HepG2 (cell line): ENCODE measurements around the gene FIBP. TPM values are rescaled to one million over a fixed set of nuclear protein-coding genes. Genes with fewer than 3 reads are reported as not detected.

Experiments
- ARID2 ChIP-seq: sonication (generic); formaldehyde crosslinking; IDR thresholded peaks from 2 replicates; pipeline ENCODE4 v1.8.1; 2022; ENCODE audit warnings: mild to moderate bottlenecking, missing genetic modification reagents, borderline replicate concordance
- ELF4 ChIP-seq: sonication (generic); formaldehyde crosslinking; IDR thresholded peaks from 2 replicates; pipeline ENCODE4 v1.5.0; 2020; ENCODE audit warnings: missing genetic modification reagents, mild to moderate bottlenecking, moderate library complexity, borderline replicate concordance
- HHEX ChIP-seq: IDR thresholded peaks from 2 replicates; pipeline ENCODE4 v1.6.1; 2016; ENCODE audit warnings: control low read depth
- PAF1 ChIP-seq: IDR thresholded peaks from 2 replicates; pipeline ENCODE4 v1.6.1; 2016; ENCODE audit warnings: missing genetic modification reagents, missing compliant biosample characterization
- RAD21 ChIP-seq: fragments of 450-650 bp; formaldehyde crosslinking; IDR thresholded peaks from 2 replicates; pipeline ENCODE4 v1.5.0; 2020; ENCODE audit warnings: mild to moderate bottlenecking
- TBP ChIP-seq: sonication (generic); formaldehyde crosslinking; IDR thresholded peaks from 2 replicates; pipeline ENCODE4 v1.5.0; 2020; ENCODE audit warnings: missing genetic modification reagents
- ZBTB21 ChIP-seq: sonication (generic); formaldehyde crosslinking; IDR thresholded peaks from 2 replicates; pipeline ENCODE4 v1.4.0; 2020; ENCODE audit warnings: missing genetic modification reagents
- ZBTB7A ChIP-seq: sonication (generic); formaldehyde crosslinking; IDR thresholded peaks from 2 replicates; pipeline ENCODE4 v1.8.0; 2022; ENCODE audit warnings: mild to moderate bottlenecking, missing genetic modification reagents
- ZNF17 ChIP-seq: sonication (generic); formaldehyde crosslinking; IDR thresholded peaks from 2 replicates; pipeline ENCODE4 v1.5.0; 2020; ENCODE audit warnings: mild to moderate bottlenecking, missing genetic modification reagents
- ZNF256 ChIP-seq: sonication (generic); formaldehyde crosslinking; conservative IDR thresholded peaks from 2 replicates; pipeline ENCODE4 v1.4.0; 2020; ENCODE audit warnings: missing genetic modification reagents
- ZNF367 ChIP-seq: sonication (generic); formaldehyde crosslinking; IDR thresholded peaks from 2 replicates; pipeline ENCODE4 v1.4.0; 2020; ENCODE audit warnings: missing genetic modification reagents, borderline replicate concordance
- ZNF678 ChIP-seq: sonication (generic); formaldehyde crosslinking; IDR thresholded peaks from 2 replicates; pipeline ENCODE4 v1.4.0; 2020; ENCODE audit warnings: mild to moderate bottlenecking, missing genetic modification reagents
- polyA plus RNA-seq, 8 experiments: library from polyadenylated mRNA; depleted of rRNA in 3 of 8; stranded (reverse) in 7 of 8; unstranded in 1 of 8; fragments of >200 nt; fragmentation: Illumina TruSeq in 4 of 8; extraction: Trizol in 4 of 8; gene quantifications; 2 replicates each; pipeline versions ENCODE4 v1.2.1 to v1.2.3, GENCODE V29; 2011 to 2016; ENCODE audit warnings: low read depth in 4 of 8, missing spikeins in 1 of 8, mixed read lengths in 1 of 8; ENCODE audit not compliant: insufficient read depth in 1 of 8
- total RNA-seq, 5 experiments: library from RNA; depleted of rRNA; stranded (reverse); fragments of >200 nt; fragmentation: Illumina TruSeq; extraction: Trizol; gene quantifications; 2 replicates each; pipeline ENCODE4 v1.2.3, GENCODE V29; 2016; ENCODE audit warnings: low read depth in 1 of 5
- TF ChIP-seq, protein P1 (sequence below), 2 experiments: sonication (generic) in 1 of 2; formaldehyde crosslinking in 1 of 2; IDR thresholded peaks; 2 replicates each; pipeline versions ENCODE4 v1.6.1 to v1.9.0; 2014 to 2022; ENCODE audit warnings: antibody characterized with exemption in 1 of 2, borderline replicate concordance in 1 of 2, inconsistent platforms in 1 of 2, low read depth in 1 of 2, missing genetic modification reagents in 1 of 2
- TF ChIP-seq, protein P2 (sequence below): fragments of 450-650 bp; IDR thresholded peaks from 2 replicates; pipeline ENCODE4 v1.6.1; 2016
- TF ChIP-seq, protein P3 (sequence below): IDR thresholded peaks from 2 replicates; pipeline ENCODE4 v1.6.1; 2016; ENCODE audit warnings: control low read depth
- TF ChIP-seq, protein P4 (sequence below): sonication (generic); formaldehyde crosslinking; IDR thresholded peaks from 2 replicates; pipeline ENCODE4 v1.8.0; 2022; ENCODE audit warnings: mild to moderate bottlenecking, missing genetic modification reagents; ENCODE audit not compliant: insufficient replicate concordance
- TF ChIP-seq, protein P5 (sequence below): sonication (generic); formaldehyde crosslinking; IDR thresholded peaks from 2 replicates; pipeline ENCODE4 v1.8.0; 2022; ENCODE audit warnings: missing genetic modification reagents, mild to moderate bottlenecking, moderate library complexity, borderline replicate concordance

The FIBP gene
- total and polyA plus RNA-seq, 2 of the 13 experiments (the other 11 are each of a cell fraction or from before 2014, with no cell fraction given), result 42.9 to 62.1 TPM

DNA sequence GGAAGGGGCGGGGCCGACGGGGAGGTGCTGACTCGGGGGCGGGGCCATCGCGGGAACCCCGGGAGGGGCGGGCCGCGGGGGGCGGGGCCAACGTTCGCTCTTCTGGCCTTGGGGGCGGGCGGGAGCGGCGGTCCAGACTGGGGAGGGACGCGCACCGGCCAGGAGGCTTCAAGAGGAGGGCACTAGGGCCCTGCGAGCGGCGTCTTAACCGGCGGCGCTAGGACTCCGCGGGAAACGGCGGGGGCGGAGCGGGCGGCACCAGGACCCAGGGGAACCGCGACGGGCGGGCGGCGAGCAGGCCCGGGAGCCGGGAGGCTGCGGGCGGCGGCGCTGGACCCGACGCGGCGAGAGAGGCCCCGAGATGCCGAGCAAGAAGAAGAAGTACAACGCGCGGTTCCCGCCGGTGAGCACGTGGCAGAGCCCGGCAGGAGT, 30.9 kb upstream of the FIBP start, which contains the start of gene DRAP1 (continued):
- TF ChIP-seq, protein P1, sequence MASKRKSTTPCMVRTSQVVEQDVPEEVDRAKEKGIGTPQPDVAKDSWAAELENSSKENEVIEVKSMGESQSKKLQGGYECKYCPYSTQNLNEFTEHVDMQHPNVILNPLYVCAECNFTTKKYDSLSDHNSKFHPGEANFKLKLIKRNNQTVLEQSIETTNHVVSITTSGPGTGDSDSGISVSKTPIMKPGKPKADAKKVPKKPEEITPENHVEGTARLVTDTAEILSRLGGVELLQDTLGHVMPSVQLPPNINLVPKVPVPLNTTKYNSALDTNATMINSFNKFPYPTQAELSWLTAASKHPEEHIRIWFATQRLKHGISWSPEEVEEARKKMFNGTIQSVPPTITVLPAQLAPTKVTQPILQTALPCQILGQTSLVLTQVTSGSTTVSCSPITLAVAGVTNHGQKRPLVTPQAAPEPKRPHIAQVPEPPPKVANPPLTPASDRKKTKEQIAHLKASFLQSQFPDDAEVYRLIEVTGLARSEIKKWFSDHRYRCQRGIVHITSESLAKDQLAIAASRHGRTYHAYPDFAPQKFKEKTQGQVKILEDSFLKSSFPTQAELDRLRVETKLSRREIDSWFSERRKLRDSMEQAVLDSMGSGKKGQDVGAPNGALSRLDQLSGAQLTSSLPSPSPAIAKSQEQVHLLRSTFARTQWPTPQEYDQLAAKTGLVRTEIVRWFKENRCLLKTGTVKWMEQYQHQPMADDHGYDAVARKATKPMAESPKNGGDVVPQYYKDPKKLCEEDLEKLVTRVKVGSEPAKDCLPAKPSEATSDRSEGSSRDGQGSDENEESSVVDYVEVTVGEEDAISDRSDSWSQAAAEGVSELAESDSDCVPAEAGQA (IDR thresholded peaks at IDR 0.05; ENCODE audit: low read depth), result no peak
- TF ChIP-seq, protein P1 (CRISPR knock-in tag; IDR thresholded peaks at IDR 0.05; ENCODE audit: borderline replicate concordance), result no peak; the same call in 1 of the 2 replicates
- no peak for TF ChIP-seq ARID2
- no peak for TF ChIP-seq ZNF367
- TF ChIP-seq ZBTB21 (CRISPR knock-in tag), result no peak
- TF ChIP-seq ZNF678 (CRISPR knock-in tag), result 0 out of 2 replicates have a peak, but pooled peaks have one; percentile 48
- no peak for TF ChIP-seq ZBTB7A
- TF ChIP-seq, protein P2, sequence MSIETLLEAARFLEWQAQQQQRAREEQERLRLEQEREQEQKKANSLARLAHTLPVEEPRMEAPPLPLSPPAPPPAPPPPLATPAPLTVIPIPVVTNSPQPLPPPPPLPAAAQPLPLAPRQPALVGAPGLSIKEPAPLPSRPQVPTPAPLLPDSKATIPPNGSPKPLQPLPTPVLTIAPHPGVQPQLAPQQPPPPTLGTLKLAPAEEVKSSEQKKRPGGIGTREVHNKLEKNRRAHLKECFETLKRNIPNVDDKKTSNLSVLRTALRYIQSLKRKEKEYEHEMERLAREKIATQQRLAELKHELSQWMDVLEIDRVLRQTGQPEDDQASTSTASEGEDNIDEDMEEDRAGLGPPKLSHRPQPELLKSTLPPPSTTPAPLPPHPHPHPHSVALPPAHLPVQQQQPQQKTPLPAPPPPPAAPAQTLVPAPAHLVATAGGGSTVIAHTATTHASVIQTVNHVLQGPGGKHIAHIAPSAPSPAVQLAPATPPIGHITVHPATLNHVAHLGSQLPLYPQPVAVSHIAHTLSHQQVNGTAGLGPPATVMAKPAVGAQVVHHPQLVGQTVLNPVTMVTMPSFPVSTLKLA, result no peak
- no peak for TF ChIP-seq TBP
- TF ChIP-seq, protein P3, sequence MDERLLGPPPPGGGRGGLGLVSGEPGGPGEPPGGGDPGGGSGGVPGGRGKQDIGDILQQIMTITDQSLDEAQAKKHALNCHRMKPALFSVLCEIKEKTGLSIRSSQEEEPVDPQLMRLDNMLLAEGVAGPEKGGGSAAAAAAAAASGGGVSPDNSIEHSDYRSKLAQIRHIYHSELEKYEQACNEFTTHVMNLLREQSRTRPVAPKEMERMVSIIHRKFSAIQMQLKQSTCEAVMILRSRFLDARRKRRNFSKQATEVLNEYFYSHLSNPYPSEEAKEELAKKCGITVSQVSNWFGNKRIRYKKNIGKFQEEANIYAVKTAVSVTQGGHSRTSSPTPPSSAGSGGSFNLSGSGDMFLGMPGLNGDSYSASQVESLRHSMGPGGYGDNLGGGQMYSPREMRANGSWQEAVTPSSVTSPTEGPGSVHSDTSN (CRISPR knock-in tag), result no peak
- no peak for TF ChIP-seq PAF1 (CRISPR knock-in tag)
- TF ChIP-seq ZNF256 (CRISPR knock-in tag), result peak; percentile 32; the same call in 1 of the 2 replicates
- TF ChIP-seq, protein P4, sequence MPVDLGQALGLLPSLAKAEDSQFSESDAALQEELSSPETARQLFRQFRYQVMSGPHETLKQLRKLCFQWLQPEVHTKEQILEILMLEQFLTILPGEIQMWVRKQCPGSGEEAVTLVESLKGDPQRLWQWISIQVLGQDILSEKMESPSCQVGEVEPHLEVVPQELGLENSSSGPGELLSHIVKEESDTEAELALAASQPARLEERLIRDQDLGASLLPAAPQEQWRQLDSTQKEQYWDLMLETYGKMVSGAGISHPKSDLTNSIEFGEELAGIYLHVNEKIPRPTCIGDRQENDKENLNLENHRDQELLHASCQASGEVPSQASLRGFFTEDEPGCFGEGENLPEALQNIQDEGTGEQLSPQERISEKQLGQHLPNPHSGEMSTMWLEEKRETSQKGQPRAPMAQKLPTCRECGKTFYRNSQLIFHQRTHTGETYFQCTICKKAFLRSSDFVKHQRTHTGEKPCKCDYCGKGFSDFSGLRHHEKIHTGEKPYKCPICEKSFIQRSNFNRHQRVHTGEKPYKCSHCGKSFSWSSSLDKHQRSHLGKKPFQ (CRISPR knock-in tag), result no peak
- no peak for TF ChIP-seq HHEX (CRISPR knock-in tag)
- TF ChIP-seq, protein P5, sequence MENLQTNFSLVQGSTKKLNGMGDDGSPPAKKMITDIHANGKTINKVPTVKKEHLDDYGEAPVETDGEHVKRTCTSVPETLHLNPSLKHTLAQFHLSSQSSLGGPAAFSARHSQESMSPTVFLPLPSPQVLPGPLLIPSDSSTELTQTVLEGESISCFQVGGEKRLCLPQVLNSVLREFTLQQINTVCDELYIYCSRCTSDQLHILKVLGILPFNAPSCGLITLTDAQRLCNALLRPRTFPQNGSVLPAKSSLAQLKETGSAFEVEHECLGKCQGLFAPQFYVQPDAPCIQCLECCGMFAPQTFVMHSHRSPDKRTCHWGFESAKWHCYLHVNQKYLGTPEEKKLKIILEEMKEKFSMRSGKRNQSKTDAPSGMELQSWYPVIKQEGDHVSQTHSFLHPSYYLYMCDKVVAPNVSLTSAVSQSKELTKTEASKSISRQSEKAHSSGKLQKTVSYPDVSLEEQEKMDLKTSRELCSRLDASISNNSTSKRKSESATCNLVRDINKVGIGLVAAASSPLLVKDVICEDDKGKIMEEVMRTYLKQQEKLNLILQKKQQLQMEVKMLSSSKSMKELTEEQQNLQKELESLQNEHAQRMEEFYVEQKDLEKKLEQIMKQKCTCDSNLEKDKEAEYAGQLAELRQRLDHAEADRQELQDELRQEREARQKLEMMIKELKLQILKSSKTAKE, result no peak
- no peak for TF ChIP-seq ELF4 (CRISPR knock-in tag)
- TF ChIP-seq RAD21 (CRISPR knock-in tag), result peak; percentile 79
- no peak for TF ChIP-seq ZNF17 (CRISPR knock-in tag)
